H1 (cell line): ENCODE results near the gene PLAAT2.

Source experiments
- CHD1 ChIP-seq: IDR thresholded peaks from 2 replicates; pipeline ENCODE4 v1.6.1; 2012; ENCODE audit warnings: low read depth, low read length, improper control_type of control experiment
- EZH2 ChIP-seq: fragments of 200-600 bp; sonication (generic); IDR thresholded peaks from 2 replicates; pipeline ENCODE4 v1.7.1; 2012; ENCODE audit warnings: low read depth, mild to moderate bottlenecking, moderate library complexity, low read length, inconsistent platforms; ENCODE audit not compliant: severe bottlenecking
- POLR2A ChIP-seq, 2 experiments: IDR thresholded peaks; 1 replicate in 1 of 2; 2 replicates in 1 of 2; pipeline ENCODE4 v1.6.1; 2011; ENCODE audit warnings: low read depth in 2 of 2, low read length in 2 of 2, mild to moderate bottlenecking in 2 of 2; ENCODE audit errors: control extremely low read depth in 1 of 2
- TF ChIP-seq, protein P1 (sequence below), 3 experiments: IDR thresholded peaks; 1 replicate in 2 of 3; 2 replicates in 1 of 3; pipeline versions ENCODE4 v1.5.1 to v1.6.1; 2011; ENCODE audit warnings: low read length in 3 of 3, mild to moderate bottlenecking in 3 of 3, inconsistent platforms in 2 of 3, low read depth in 1 of 3, moderate library complexity in 1 of 3; ENCODE audit not compliant: insufficient read depth in 1 of 3; ENCODE audit errors: control extremely low read depth in 1 of 3
- TF ChIP-seq, protein P2 (sequence below): IDR thresholded peaks from 2 replicates; pipeline ENCODE4 v1.6.1; 2012; ENCODE audit warnings: low read length, inconsistent platforms

DNA sequence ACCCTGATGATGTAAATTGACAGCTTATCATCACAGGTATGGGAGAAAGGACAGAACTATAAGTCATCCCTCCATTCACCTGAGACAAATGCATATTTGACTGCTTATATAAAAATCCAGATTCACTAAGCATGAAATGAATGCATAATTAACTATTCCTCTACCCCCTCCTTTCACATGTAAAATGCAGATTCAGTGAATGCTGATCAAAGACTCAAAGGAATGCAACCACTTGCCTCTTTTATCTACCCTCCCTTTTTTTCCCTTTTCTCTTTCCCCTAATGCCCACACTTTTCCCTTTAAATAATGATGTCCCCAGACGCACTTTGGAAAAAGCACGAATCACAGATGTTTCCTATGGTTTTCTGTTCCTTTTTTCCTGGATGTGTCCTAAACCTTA lies 31.1 kb downstream of the PLAAT2 start:
- TF ChIP-seq EZH2 (no peak), POLR2A (IDR thresholded peaks at IDR 0.05; ENCODE audit: control extremely low read depth in 1 of 2, low read depth in 2 of 2, low read length in 2 of 2) (no peak), CHD1 (no peak)
- TF ChIP-seq, protein P1, sequence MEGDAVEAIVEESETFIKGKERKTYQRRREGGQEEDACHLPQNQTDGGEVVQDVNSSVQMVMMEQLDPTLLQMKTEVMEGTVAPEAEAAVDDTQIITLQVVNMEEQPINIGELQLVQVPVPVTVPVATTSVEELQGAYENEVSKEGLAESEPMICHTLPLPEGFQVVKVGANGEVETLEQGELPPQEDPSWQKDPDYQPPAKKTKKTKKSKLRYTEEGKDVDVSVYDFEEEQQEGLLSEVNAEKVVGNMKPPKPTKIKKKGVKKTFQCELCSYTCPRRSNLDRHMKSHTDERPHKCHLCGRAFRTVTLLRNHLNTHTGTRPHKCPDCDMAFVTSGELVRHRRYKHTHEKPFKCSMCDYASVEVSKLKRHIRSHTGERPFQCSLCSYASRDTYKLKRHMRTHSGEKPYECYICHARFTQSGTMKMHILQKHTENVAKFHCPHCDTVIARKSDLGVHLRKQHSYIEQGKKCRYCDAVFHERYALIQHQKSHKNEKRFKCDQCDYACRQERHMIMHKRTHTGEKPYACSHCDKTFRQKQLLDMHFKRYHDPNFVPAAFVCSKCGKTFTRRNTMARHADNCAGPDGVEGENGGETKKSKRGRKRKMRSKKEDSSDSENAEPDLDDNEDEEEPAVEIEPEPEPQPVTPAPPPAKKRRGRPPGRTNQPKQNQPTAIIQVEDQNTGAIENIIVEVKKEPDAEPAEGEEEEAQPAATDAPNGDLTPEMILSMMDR (IDR thresholded peaks at IDR 0.05; ENCODE audit: control extremely low read depth in 1 of 3, insufficient read depth in 1 of 3, low read depth in 1 of 3, low read length in 3 of 3): no peak
- TF ChIP-seq, protein P2, sequence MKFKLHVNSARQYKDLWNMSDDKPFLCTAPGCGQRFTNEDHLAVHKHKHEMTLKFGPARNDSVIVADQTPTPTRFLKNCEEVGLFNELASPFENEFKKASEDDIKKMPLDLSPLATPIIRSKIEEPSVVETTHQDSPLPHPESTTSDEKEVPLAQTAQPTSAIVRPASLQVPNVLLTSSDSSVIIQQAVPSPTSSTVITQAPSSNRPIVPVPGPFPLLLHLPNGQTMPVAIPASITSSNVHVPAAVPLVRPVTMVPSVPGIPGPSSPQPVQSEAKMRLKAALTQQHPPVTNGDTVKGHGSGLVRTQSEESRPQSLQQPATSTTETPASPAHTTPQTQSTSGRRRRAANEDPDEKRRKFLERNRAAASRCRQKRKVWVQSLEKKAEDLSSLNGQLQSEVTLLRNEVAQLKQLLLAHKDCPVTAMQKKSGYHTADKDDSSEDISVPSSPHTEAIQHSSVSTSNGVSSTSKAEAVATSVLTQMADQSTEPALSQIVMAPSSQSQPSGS: no peak
